BLaER1 (cell line): Measurements from ENCODE around the gene FANCB.

ENCODE experiments used
- H3K27ac ChIP-seq: shearing (Covaris generic); formaldehyde crosslinking; 2 replicates; pipeline ENCODE4 v1.8.1; 2022
- H3K27me3 ChIP-seq: shearing (Covaris generic); formaldehyde crosslinking; 2 replicates; pipeline ENCODE4 v1.8.1; 2022
- H3K36me3 ChIP-seq: shearing (Covaris generic); formaldehyde crosslinking; 2 replicates; pipeline ENCODE4 v1.8.1; 2022
- H3K4me1 ChIP-seq: shearing (Covaris generic); formaldehyde crosslinking; 2 replicates; pipeline ENCODE4 v1.8.1; 2022
- H3K4me2 ChIP-seq: shearing (Covaris generic); formaldehyde crosslinking; 2 replicates; pipeline ENCODE4 v1.8.1; 2022
- H3K4me3 ChIP-seq: shearing (Covaris generic); formaldehyde crosslinking; 2 replicates; pipeline ENCODE4 v1.8.1; 2022
- H3K9ac ChIP-seq: shearing (Covaris generic); formaldehyde crosslinking; 2 replicates; pipeline ENCODE4 v1.8.1; 2022
- H3K9me3 ChIP-seq: shearing (Covaris generic); formaldehyde crosslinking; 2 replicates; pipeline ENCODE4 v1.8.1; 2022
- H4K20me1 ChIP-seq: shearing (Covaris generic); formaldehyde crosslinking; 2 replicates; pipeline ENCODE4 v1.8.1; 2022
- Cebpa-rat ChIP-seq: shearing (Covaris generic); IDR thresholded peaks from 2 replicates; pipeline ENCODE4 v1.8.1; 2022

FANCB gene

GRCh38 chrX:14817571-14817970 is 55.3 kb downstream of the FANCB start:
- no peak for TF ChIP-seq Cebpa-rat
- Histone ChIP-seq H3K9me3 (0 out of 2 replicates have a peak, but pooled peaks cover 4% of the 10 kb centered on the region), H3K4me1 (no peaks in the 10 kb centered on the region), H4K20me1 (no peaks in the 10 kb centered on the region; the same call in 1 of the 2 replicates), H3K27ac (no peak overlapping the region), H3K4me3 (no peak overlapping the region), H3K4me2 (no peak overlapping the region), H3K27me3 (peaks cover 44% of the 10 kb centered on the region), H3K36me3 (no peaks in the 10 kb centered on the region), H3K9ac (no peak overlapping the region)

DNA sequence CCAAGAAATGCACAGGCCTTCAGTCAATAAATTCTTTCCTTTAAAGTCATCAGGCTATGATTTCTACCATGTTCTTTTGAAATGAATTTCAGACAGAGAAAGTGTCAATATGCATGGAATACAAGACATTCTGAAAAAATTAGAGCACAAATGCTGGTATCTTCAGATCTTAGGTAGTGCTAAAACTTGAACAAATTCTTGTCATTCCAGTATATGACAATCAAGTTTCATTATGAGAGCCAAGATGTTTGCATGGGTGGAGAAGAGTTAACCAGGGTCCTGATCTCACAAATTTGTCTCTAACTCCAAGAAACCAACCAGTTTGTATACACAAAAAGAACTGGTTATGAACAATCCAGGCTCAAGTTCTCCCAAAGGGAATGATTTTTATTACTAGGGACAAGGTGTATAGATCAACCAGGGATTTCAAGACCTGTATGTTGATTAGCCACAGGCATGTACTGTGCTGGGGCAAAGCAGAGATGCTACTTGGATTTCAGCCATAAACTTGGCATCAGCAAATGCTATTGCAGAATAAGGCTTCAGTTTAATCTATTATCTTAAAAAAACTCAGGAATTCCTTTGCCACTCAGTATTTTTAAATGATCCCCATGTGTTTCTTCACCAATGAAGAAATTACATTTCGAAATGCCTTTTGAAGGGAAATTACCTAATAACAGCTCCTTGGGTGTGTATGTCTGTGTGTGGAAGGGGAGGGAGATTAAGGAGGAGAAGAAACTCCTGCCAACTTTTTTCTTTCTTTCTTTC is 69.7 kb downstream of the FANCB start:
- Histone ChIP-seq H4K20me1 (no peaks in the 10 kb centered on the region), H3K4me1 (no peaks in the 10 kb centered on the region), H3K36me3 (no peaks in the 10 kb centered on the region), H3K27me3 (peaks cover 73% of the 10 kb centered on the region), H3K27ac (no peak overlapping the region), H3K4me3 (no peak overlapping the region), H3K9me3 (no peaks in the 10 kb centered on the region), H3K9ac (no peak overlapping the region), H3K4me2 (no peak overlapping the region)
- no peak for TF ChIP-seq Cebpa-rat

- Histone ChIP-seq H3K9me3 (no peaks in the 10 kb centered on the region), H3K36me3 (no peaks in the 10 kb centered on the region), H3K4me2 (no peak overlapping the region), H3K4me3 (no peak overlapping the region), H3K9ac (no peak overlapping the region), H3K27ac (no peak overlapping the region), H4K20me1 (no peaks in the 10 kb centered on the region), H3K4me1 (no peaks in the 10 kb centered on the region), H3K27me3 (peaks cover 72% of the 10 kb centered on the region)
- no peak for TF ChIP-seq Cebpa-rat
These were observed 71.7 kb downstream of the FANCB start for GRCh38 chrX:14801136-14801535.

- H3K4me2 ChIP-seq: no peak overlapping the region
- H3K4me3 ChIP-seq: no peak overlapping the region
- H4K20me1 ChIP-seq: peaks cover 6% of the 10 kb centered on the region; the same call in 1 of the 2 replicates
- TF ChIP-seq Cebpa-rat: no peak
- no peaks in the 10 kb centered on the region for H3K36me3 ChIP-seq
- peaks cover 77% of the 10 kb centered on the region for H3K27me3 ChIP-seq
- H3K9ac ChIP-seq: no peak overlapping the region
- no peak overlapping the region for H3K27ac ChIP-seq
- H3K4me1 ChIP-seq: no peaks in the 10 kb centered on the region
- no peaks in the 10 kb centered on the region for H3K9me3 ChIP-seq
These were observed 74.0 kb downstream of the FANCB start for GRCh38 chrX:14798805-14799397.
